NCI-H526 (cell line): ENCODE measurements around the gene GFI1B.
A peak's percentile ranks its signal among the peaks of the same experiment; 100 is the strongest.
"Not testable (repeated sequence)": the region's sequence is repeated elsewhere in the genome, so short reads cannot be mapped to it uniquely, and the experiment has no call there.

Experiments used
- DNase-seq, 2 experiments: peaks; one replicate each; lab custom pipeline; 2025; lab: John Stamatoyannopoulos, UW

GFI1B gene

GRCh38 chr9:132978451-132979131, at the start of gene GFI1B:
Gene GFI1B, plus strand, starts transcription at chr9:132978694. Its CDS starts 7,985 bp downstream, at chr9:132986679.
- peak; percentile 66 to 77 for DNase-seq

GRCh38 chr9:132931178-132931735, 47.2 kb upstream of the GFI1B start:
- no peak for DNase-seq

- no peak for DNase-seq
Observed at GRCh38 chr9:132935026-132935425, 43.5 kb upstream of the GFI1B start.

- DNase-seq = no peak
Observed at GRCh38 chr9:132937463-132937901, 41.0 kb upstream of the GFI1B start.

- DNase-seq = no peak
Observed at GRCh38 chr9:132939169-132939568, 39.3 kb upstream of the GFI1B start.

GRCh38 chr9:132942541-132943182, 35.8 kb upstream of the GFI1B start:
- DNase-seq = peak; percentile 22 to 48

GRCh38 chr9:132943651-132944293, 34.7 kb upstream of the GFI1B start:
- DNase-seq = peak in 1 of 2 experiments; percentile 6

- peak; percentile 86 to 93 for DNase-seq
Observed at GRCh38 chr9:132944294-132945185, 34.0 kb upstream of the GFI1B start, which contains the start of gene TSC1. Gene TSC1, minus strand, starts transcription at chr9:132944616. Its CDS starts 15,744 bp downstream, at chr9:132928872.

- no peak for DNase-seq
Observed at GRCh38 chr9:132945186-132946130, 33.0 kb upstream of the GFI1B start.

GRCh38 chr9:132946211-132946610, 32.3 kb upstream of the GFI1B start:
- no peak for DNase-seq

GRCh38 chr9:132946631-132947295, 31.7 kb upstream of the GFI1B start:
- DNase-seq = no peak

GRCh38 chr9:132947756-132948155, 30.7 kb upstream of the GFI1B start:
- DNase-seq = no peak

GRCh38 chr9:132948482-132949050, 29.9 kb upstream of the GFI1B start:
- no peak for DNase-seq

- DNase-seq = no peak
Observed at GRCh38 chr9:132949709-132950108, 28.8 kb upstream of the GFI1B start.

- no peak for DNase-seq
Observed at GRCh38 chr9:132955123-132955522, 23.4 kb upstream of the GFI1B start.

GRCh38 chr9:132955768-132956167, 22.7 kb upstream of the GFI1B start:
- DNase-seq = no peak

- no peak for DNase-seq
Observed at GRCh38 chr9:132957805-132958204, 20.7 kb upstream of the GFI1B start.

GRCh38 chr9:132961002-132961401, 17.5 kb upstream of the GFI1B start:
- DNase-seq = no peak

GRCh38 chr9:132965478-132965877, 13.0 kb upstream of the GFI1B start:
- no peak for DNase-seq

GRCh38 chr9:132967908-132968307, 10.6 kb upstream of the GFI1B start:
- DNase-seq = not testable (repeated sequence)
